HEK293 (cell line): Measurements from ENCODE around the gene GDI2.

ENCODE experiments used
- SALL2 ChIP-seq: fragments of 450-650 bp; formaldehyde crosslinking; IDR thresholded peaks from 2 replicates; pipeline ENCODE4 v1.5.0; 2017; ENCODE audit warnings: missing biosample characterization, mild to moderate bottlenecking, missing genetic modification characterization, borderline replicate concordance
- YY1 ChIP-seq: fragments of 450-650 bp; formaldehyde crosslinking; IDR thresholded peaks from 2 replicates; pipeline ENCODE4 v1.5.1; 2018; ENCODE audit warnings: missing biosample characterization, missing genetic modification characterization
- ZBTB49 ChIP-seq: fragments of 450-650 bp; formaldehyde crosslinking; IDR thresholded peaks from 2 replicates; pipeline ENCODE4 v1.5.1; 2016; ENCODE audit warnings: missing biosample characterization, missing genetic modification characterization, low read depth
- ZNF155 ChIP-seq: fragments of 450-650 bp; formaldehyde crosslinking; IDR thresholded peaks from 2 replicates; pipeline ENCODE4 v1.5.1; 2016; ENCODE audit warnings: missing biosample characterization, missing genetic modification characterization
- ZNF302 ChIP-seq: fragments of 450-650 bp; formaldehyde crosslinking; IDR thresholded peaks from 2 replicates; pipeline ENCODE4 v1.5.1; 2016; ENCODE audit warnings: missing biosample characterization, missing genetic modification characterization, low read depth
- ZNF350 ChIP-seq: fragments of 450-650 bp; formaldehyde crosslinking; IDR thresholded peaks from 2 replicates; pipeline ENCODE4 v1.5.0; 2017; ENCODE audit warnings: missing biosample characterization, mild to moderate bottlenecking, missing genetic modification characterization
- ZNF426 ChIP-seq: fragments of 450-650 bp; formaldehyde crosslinking; IDR thresholded peaks from 2 replicates; pipeline ENCODE4 v1.5.1; 2017; ENCODE audit warnings: missing biosample characterization, missing genetic modification characterization, mild to moderate bottlenecking, inconsistent platforms, moderate library complexity
- ZNF585B ChIP-seq: fragments of 450-650 bp; formaldehyde crosslinking; IDR thresholded peaks from 2 replicates; pipeline ENCODE4 v1.5.1; 2016; ENCODE audit warnings: missing biosample characterization, missing genetic modification characterization
- ZNF660 ChIP-seq: fragments of 450-650 bp; IDR thresholded peaks from 2 replicates; pipeline ENCODE4 v1.5.1; 2018; ENCODE audit warnings: missing biosample characterization, mild to moderate bottlenecking, missing genetic modification characterization
- ZNF776 ChIP-seq: fragments of 450-650 bp; formaldehyde crosslinking; IDR thresholded peaks from 2 replicates; pipeline ENCODE4 v1.5.0; 2017; ENCODE audit warnings: missing biosample characterization, missing genetic modification characterization, borderline replicate concordance
- TF ChIP-seq, protein P1 (sequence below): fragments of 450-650 bp; formaldehyde crosslinking; IDR thresholded peaks from 2 replicates; pipeline ENCODE4 v1.5.1; 2017; ENCODE audit warnings: missing biosample characterization, mild to moderate bottlenecking, missing genetic modification characterization, moderate library complexity
- TF ChIP-seq, protein P2 (sequence below): fragments of 450-650 bp; formaldehyde crosslinking; IDR thresholded peaks from 2 replicates; pipeline ENCODE4 v1.5.1; 2016; ENCODE audit warnings: missing biosample characterization, missing genetic modification characterization
- TF ChIP-seq, protein P3 (sequence below): fragments of 450-650 bp; formaldehyde crosslinking; IDR thresholded peaks from 2 replicates; pipeline ENCODE4 v1.5.1; 2016; ENCODE audit warnings: missing biosample characterization, missing genetic modification characterization
- TF ChIP-seq, protein P4 (sequence below): fragments of 450-650 bp; formaldehyde crosslinking; IDR thresholded peaks from 2 replicates; pipeline ENCODE4 v1.5.1; 2016; ENCODE audit warnings: missing biosample characterization, missing genetic modification characterization

GRCh38 chr10:5855979-5856700 is 42.9 kb upstream of the GDI2 start:
- TF ChIP-seq, protein P1, sequence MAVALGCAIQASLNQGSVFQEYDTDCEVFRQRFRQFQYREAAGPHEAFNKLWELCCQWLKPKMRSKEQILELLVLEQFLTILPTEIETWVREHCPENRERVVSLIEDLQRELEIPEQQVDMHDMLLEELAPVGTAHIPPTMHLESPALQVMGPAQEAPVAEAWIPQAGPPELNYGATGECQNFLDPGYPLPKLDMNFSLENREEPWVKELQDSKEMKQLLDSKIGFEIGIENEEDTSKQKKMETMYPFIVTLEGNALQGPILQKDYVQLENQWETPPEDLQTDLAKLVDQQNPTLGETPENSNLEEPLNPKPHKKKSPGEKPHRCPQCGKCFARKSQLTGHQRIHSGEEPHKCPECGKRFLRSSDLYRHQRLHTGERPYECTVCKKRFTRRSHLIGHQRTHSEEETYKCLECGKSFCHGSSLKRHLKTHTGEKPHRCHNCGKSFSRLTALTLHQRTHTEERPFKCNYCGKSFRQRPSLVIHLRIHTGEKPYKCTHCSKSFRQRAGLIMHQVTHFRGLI = no peak
- TF ChIP-seq, protein P2, sequence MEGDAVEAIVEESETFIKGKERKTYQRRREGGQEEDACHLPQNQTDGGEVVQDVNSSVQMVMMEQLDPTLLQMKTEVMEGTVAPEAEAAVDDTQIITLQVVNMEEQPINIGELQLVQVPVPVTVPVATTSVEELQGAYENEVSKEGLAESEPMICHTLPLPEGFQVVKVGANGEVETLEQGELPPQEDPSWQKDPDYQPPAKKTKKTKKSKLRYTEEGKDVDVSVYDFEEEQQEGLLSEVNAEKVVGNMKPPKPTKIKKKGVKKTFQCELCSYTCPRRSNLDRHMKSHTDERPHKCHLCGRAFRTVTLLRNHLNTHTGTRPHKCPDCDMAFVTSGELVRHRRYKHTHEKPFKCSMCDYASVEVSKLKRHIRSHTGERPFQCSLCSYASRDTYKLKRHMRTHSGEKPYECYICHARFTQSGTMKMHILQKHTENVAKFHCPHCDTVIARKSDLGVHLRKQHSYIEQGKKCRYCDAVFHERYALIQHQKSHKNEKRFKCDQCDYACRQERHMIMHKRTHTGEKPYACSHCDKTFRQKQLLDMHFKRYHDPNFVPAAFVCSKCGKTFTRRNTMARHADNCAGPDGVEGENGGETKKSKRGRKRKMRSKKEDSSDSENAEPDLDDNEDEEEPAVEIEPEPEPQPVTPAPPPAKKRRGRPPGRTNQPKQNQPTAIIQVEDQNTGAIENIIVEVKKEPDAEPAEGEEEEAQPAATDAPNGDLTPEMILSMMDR (tag by site-specific recombination) = no peak
- TF ChIP-seq ZNF426 (tag by site-specific recombination) (no peak), ZBTB49 (tag by site-specific recombination) (no peak), ZNF350 (no peak), ZNF302 (tag by site-specific recombination) (no peak), ZNF585B (no peak), ZNF660 (tag by site-specific recombination) (no peak), ZNF155 (no peak), YY1 (tag by site-specific recombination) (no peak), SALL2 (tag by site-specific recombination) (no peak), ZNF776 (no peak)
- TF ChIP-seq, protein P3, sequence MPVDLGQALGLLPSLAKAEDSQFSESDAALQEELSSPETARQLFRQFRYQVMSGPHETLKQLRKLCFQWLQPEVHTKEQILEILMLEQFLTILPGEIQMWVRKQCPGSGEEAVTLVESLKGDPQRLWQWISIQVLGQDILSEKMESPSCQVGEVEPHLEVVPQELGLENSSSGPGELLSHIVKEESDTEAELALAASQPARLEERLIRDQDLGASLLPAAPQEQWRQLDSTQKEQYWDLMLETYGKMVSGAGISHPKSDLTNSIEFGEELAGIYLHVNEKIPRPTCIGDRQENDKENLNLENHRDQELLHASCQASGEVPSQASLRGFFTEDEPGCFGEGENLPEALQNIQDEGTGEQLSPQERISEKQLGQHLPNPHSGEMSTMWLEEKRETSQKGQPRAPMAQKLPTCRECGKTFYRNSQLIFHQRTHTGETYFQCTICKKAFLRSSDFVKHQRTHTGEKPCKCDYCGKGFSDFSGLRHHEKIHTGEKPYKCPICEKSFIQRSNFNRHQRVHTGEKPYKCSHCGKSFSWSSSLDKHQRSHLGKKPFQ = no peak
- TF ChIP-seq, protein P4, sequence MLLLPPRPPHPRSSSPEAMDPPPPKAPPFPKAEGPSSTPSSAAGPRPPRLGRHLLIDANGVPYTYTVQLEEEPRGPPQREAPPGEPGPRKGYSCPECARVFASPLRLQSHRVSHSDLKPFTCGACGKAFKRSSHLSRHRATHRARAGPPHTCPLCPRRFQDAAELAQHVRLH (tag by site-specific recombination) = no peak
